ENCODE measurements around the gene CTBP2. TPM values are rescaled to one million over a fixed set of nuclear protein-coding genes. Genes with fewer than 3 reads are reported as not detected.

CTBP2 gene
- total RNA-seq, 3 donors from 2014 or later = 53.1 to 91.2 (median 65.9) TPM

DNA sequence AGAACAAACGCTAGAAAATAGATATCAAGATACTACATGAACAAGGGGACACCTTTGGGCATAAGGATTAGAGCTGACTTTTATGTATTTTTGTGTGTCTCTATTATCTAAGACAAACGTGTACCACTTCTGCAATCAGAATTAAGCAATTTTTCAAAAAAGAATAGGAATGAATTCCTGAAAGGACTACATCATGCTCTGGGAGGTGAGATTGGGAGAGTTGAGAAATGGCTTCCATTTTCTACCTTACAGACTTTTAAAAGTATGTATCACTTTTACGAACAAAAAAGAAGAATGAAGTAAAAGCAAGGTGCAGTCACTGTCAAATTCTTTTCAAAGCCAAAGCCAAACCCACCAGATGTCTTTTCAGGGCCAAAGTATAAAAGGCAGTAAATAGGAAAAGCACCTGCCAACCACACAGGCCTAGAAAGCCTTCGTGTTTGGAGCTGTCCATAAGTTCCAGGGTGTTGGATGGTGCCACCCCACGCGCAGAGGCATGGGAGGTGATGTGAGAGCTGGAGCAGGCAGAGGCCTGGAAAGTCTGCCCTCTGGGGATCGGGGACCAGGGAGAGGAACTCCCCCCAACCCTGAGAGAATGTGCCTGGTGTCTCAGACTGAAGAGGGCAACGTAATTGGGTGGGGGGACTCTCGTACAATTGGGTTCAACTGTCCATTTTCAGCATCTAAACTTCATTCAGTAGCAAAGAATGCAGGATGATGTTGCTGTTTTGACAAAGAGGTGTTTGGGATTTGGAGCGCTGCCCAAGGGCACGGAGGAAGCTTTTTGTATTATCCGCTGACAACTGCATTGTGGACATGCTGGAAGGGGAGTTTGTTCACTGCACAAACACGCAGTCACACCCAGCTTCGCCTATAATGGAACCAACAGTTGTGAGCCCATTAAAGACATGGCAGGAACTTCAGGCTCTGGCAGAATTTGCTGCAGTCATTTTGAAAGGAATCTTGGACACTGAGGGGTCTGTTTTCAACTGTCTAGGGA is 17.6 kb upstream of the CTBP2 start:
- Histone ChIP-seq H3K36me3 (no peaks in the 10 kb centered on the region), H3K27ac (no peak overlapping the region), H3K4me1 (no peaks in the 10 kb centered on the region), H3K27me3 (no peaks in the 10 kb centered on the region), H3K4me3 (no peak overlapping the region), H3K9me3 (no peaks in the 10 kb centered on the region)
- DNase-seq (ENCODE audit: low spot score in 2 of 2) = peak in 1 of 2 donors; percentile 33
- intact Hi-C loops (cut with DNase I; ENCODE audit: low total_unique reads) = no loop called here
- no peak for TF ChIP-seq POLR2A (IDR thresholded peaks at IDR 0.05)
- TF ChIP-seq POLR2AphosphoS5 (IDR thresholded peaks at IDR 0.05) = no peak
- TF ChIP-seq, protein P1, sequence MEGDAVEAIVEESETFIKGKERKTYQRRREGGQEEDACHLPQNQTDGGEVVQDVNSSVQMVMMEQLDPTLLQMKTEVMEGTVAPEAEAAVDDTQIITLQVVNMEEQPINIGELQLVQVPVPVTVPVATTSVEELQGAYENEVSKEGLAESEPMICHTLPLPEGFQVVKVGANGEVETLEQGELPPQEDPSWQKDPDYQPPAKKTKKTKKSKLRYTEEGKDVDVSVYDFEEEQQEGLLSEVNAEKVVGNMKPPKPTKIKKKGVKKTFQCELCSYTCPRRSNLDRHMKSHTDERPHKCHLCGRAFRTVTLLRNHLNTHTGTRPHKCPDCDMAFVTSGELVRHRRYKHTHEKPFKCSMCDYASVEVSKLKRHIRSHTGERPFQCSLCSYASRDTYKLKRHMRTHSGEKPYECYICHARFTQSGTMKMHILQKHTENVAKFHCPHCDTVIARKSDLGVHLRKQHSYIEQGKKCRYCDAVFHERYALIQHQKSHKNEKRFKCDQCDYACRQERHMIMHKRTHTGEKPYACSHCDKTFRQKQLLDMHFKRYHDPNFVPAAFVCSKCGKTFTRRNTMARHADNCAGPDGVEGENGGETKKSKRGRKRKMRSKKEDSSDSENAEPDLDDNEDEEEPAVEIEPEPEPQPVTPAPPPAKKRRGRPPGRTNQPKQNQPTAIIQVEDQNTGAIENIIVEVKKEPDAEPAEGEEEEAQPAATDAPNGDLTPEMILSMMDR (IDR thresholded peaks at IDR 0.05) = no peak

DNA sequence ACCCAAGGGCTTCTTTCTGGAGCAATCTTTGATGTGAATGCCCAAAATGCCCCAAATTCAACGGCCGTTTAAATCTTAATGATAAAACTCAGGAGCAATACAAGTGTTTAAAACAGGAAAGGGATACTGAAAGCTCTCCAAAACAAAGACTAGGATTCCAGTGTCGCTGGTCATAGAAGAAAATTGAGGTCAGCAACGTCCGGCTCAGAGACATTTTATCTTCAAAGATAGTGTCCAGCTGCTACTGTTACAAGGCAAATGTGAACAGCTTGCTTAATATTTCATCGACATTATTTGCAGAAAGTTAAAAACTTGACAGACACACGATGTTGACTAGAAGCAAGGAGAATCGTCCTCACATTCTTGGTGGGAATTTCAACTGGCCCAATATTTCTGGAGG is 15.4 kb upstream of the CTBP2 start:
- H3K4me3 ChIP-seq = no peak overlapping the region
- no peak for DNase-seq (ENCODE audit: low spot score in 2 of 2)
- TF ChIP-seq POLR2AphosphoS5 (IDR thresholded peaks at IDR 0.05) (no peak), POLR2A (IDR thresholded peaks at IDR 0.05) (no peak)
- no peaks in the 10 kb centered on the region for H3K36me3 ChIP-seq
- intact Hi-C loops (cut with DNase I; ENCODE audit: low total_unique reads) = no loop called here
- H3K27me3 ChIP-seq = no peaks in the 10 kb centered on the region
- no peaks in the 10 kb centered on the region for H3K9me3 ChIP-seq
- H3K4me1 ChIP-seq = no peaks in the 10 kb centered on the region
- no peak overlapping the region for H3K27ac ChIP-seq

DNA sequence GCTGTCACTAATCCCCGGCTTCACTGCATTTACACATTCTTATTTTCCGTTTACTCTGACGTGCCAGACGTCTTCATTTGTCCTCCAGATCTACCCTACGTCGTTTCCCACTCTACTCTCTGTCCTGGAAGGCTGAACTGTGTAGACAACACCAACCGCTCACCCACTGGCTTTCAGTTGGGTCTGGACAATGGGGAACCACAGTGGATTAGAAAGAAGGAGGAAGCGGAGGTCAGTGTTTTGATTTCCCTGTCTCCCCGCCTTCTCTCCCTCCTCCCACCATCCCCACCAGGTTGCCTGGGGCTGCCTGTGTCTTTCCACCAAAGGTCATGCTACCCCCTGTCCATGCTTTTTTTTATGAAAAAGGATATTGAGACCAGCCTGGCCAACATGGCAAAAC is 14.0 kb upstream of the CTBP2 start:
- TF ChIP-seq POLR2A (IDR thresholded peaks at IDR 0.05) = no peak
- no peak for TF ChIP-seq POLR2AphosphoS5 (IDR thresholded peaks at IDR 0.05)
- TF ChIP-seq, protein P1 (IDR thresholded peaks at IDR 0.05) = no peak

DNA sequence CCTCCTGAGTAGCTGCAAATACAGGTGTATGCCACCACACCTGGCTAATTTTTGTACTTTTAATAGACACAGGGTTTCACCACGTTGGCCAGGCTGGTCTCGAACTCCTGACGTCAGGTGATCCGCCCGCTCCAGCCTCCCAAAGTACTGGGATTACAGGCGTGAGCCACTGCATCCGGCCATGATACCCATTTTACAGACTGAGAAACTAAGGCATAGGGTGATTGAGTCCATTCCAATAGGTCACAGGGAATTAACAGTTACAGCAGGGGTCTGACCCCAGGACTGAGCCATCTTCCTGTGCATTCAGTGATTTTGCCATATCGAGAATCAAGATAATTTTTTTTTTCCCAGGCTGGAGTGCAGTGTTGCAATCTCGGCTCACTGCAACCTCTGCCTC is 12.3 kb upstream of the CTBP2 start:
- no peak for TF ChIP-seq POLR2AphosphoS5 (IDR thresholded peaks at IDR 0.05)
- no peak for TF ChIP-seq POLR2A (IDR thresholded peaks at IDR 0.05)
- TF ChIP-seq, protein P1 (IDR thresholded peaks at IDR 0.05) = no peak
- Histone ChIP-seq H3K4me1 (no peaks in the 10 kb centered on the region), H3K27ac (no peak overlapping the region), H3K36me3 (no peaks in the 10 kb centered on the region), H3K4me3 (no peak overlapping the region), H3K27me3 (no peaks in the 10 kb centered on the region), H3K9me3 (no peaks in the 10 kb centered on the region)
- DNase-seq (ENCODE audit: low spot score in 2 of 2) = peak in 1 of 2 donors; percentile 5
- intact Hi-C loops (cut with DNase I; ENCODE audit: low total_unique reads) = no loop called here

More for the DNA sequence above, 14.0 kb upstream of the CTBP2 start:
- Histone ChIP-seq H3K27ac (no peak overlapping the region), H3K4me1 (no peaks in the 10 kb centered on the region), H3K36me3 (no peaks in the 10 kb centered on the region), H3K4me3 (no peak overlapping the region), H3K27me3 (no peaks in the 10 kb centered on the region), H3K9me3 (no peaks in the 10 kb centered on the region)
- intact Hi-C loops (cut with DNase I; ENCODE audit: low total_unique reads) = no loop called here
- DNase-seq (ENCODE audit: low spot score in 2 of 2) = no peak

DNA sequence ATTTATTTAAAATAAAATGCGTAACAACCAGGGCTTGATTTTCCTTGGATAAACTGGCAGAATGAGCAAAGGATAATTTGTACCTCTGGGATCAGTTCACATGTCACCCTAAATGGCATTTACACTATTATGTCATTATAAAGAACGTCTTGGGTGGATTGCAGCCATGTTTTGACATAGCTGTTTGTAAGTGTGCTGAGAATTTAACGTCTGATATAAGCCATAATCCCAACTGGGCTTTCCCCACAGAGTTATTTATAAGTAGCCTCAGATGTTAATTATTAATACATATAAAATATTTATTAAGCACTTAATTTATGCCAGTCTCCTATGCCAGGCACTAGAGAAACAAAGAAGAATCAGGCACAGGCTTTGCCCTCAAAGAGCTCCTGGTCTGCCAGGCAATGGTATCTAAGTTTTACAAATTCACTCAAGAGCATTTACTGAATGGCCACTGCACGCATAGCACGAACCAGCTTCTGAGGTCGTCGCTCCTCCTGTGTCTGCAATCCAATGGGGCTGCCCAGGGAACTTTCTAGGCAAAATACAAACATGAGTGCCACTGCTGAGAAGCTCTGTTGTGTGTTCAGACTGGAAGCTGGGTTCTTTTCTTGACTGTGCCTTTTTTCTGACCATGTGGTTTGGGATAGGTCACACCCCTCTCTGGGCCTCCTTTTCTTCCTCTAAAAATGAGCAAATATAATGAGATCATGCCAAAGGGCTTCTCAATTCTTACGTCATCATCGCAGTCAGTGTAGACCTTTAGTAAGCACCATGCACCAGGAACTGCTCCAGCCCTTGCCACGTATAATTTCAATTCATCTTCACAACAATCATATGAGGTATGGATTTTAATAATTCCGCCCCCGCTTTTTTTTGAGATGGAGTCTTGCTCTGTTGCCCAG is 11.3 kb upstream of the CTBP2 start:
- no peak for DNase-seq (ENCODE audit: low spot score in 2 of 2)
- intact Hi-C loops (cut with DNase I; ENCODE audit: low total_unique reads) = no loop called here

More for the DNA sequence above, 11.3 kb upstream of the CTBP2 start:
- H3K9me3 ChIP-seq = no peaks in the 10 kb centered on the region
- H3K36me3 ChIP-seq = no peaks in the 10 kb centered on the region
- H3K4me1 ChIP-seq = no peaks in the 10 kb centered on the region
- H3K27me3 ChIP-seq = no peaks in the 10 kb centered on the region
- no peak overlapping the region for H3K4me3 ChIP-seq
- TF ChIP-seq POLR2AphosphoS5 (IDR thresholded peaks at IDR 0.05) = no peak
- no peak for TF ChIP-seq POLR2A (IDR thresholded peaks at IDR 0.05)
- TF ChIP-seq, protein P1 (IDR thresholded peaks at IDR 0.05) = no peak
- no peak overlapping the region for H3K27ac ChIP-seq

All from breast epithelium (tissue), 4 donors.